IPS-NIHi7 (cell line): ENCODE data around the gene SMYD2.

ENCODE experiments used
- DNase-seq: peaks from one replicate; pipeline ENCODE4 v3.0.0; 2012; ENCODE audit warnings: mixed read lengths; ENCODE audit errors: extremely low spot score

Gene SMYD2

GRCh38 chr1:214328770-214329469 is 48.0 kb downstream of the SMYD2 start:
- peak; percentile 82 for DNase-seq

DNA sequence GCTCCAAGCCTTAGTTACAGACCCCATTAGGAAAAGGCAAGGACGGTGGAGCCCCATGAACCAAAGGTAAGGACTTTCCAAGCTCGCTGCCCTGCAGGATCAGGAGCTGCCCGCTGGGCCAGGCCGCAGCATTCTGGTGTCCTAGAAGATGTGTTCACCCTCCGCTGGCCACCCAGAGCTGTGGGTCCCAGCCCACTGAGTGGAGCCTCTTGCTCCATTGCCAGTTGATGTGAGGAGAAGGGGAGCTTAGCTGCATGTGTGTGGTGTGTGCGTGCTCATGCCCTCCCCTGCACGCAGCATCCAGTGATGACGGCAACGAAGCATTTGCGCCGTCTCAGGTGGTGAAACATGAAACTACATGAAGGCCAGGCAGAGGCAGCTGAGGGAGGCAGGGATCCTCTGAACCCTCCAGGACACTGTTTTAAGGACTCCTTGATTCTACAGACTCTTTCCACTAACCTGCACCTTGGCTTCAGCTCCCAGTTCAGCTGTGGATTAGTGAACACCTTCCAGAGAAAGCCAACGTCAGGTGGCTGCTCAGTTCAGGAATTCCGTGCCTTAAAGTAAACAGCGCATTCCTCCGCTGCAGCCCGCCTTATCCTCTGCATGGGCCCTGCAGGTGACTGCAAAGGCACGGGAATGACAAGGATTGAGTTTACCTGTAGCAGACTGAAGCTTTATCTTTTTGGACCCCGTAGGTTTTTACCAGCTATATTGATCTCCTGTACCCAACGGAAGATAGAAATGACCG is 48.7 kb downstream of the SMYD2 start:
- DNase-seq = no peak

- DNase-seq = no peak
Observed at GRCh38 chr1:214330222-214330621, 49.3 kb downstream of the SMYD2 start.

DNA sequence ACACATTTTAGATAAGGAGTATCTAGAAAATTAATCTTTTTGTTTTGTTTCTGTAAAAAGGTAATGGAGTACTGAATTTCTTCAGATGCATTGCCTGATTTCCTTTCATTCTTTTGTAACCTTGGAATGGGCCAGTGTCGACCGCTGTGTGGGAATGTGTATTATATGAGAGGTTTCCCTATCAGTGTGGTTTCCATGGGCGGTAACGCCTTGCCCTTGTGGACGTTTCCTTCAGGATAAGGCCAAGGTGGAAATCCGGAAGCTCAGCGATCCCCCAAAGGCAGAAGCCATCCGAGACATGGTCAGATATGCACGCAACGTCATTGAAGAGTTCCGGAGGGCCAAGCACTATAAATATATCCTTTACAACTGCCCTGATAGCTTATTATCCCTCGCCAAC is 49.8 kb downstream of the SMYD2 start:
- DNase-seq = no peak

- DNase-seq = no peak
Observed at GRCh38 chr1:214331180-214331579, 50.2 kb downstream of the SMYD2 start.

DNA sequence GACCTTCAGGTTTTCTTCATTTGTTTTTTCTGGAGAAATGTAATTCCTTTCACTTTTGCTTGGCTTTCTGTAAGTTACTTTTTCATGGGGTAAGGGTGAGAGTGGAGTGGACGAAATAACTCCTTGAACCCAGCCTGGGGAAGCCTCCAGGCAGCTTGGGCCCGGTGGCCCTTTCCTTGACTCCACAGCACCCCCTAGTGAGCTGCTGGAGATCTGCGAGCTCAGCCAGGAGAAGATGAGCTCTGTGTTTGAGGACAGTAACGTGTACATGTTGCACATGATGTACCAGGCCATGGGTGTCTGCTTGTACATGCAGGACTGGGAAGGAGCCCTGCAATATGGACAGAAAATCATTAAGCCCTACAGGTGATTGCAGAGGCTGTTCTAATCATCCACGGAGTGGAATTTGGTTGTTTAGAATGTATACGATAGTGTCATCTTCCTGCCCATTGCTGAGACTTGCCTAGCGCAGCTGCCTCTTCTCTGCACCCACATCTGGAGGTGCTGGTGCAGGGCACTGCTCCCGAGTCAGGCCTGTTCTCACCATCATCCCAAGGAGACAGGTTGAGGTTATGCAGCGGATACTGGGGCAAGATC is 51.0 kb downstream of the SMYD2 start:
- peak; percentile 82 for DNase-seq

DNA sequence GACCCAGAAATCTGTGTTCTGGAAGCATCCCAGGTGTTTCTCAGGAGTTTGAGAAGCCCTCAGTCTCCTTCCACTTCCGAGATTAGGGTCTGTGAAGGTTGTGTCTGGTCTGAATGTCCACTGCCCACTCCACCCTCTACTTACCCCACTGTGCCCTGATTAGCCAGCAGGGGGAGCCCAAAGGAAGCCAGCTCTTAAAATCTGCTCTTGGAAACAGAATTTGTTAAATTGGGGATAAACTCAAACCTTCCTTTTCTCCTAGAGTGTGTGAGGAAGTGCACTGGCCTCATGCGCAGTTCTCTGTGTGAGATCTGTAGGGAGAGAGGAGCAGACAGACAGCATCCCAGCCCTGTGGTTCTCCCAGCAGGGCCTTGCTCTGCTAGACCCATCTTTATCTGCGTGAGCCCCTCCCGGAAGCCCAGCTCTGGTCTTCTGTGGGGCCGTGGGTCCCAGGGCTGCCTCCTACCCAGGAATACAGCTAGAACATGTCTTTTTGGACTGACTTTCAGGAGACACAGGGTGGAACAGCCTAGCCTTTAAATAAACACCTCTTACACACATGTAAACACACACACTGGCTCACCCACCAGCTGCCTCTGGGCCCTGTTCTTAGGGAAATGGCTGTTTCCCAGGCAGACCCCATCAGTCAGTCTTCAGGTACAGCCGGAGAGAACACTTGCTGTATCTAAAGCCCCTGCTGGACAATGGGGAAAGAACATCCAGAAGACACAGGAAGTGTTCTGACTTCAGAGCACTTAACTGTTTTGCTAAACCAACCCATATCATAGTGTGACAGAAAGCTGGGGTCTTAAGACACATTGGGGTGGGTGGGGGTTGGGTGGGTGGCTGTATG is 52.2 kb downstream of the SMYD2 start:
- DNase-seq = peak; percentile 64

GRCh38 chr1:214335567-214335966 is 54.6 kb downstream of the SMYD2 start:
- no peak for DNase-seq

DNA sequence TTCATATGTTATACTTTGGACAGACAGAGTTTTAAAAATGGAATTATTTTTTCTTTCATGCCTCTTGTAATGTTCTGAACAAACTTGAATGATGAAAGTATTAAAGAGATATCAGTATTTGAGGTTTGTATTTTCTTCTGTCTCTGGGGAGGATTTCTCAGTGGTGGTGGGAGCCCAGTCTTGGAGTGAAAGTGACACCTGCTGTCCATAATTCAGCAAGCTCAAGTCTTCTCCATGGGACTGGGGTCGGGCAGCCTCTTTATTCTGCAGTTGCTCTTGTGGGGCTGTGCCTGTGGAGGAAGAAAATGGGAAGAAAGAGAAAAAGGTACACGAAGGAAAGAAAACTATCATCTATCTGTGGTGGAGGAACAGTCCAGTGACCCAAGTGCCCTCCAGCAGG is 56.1 kb downstream of the SMYD2 start:
- no peak for DNase-seq

DNA sequence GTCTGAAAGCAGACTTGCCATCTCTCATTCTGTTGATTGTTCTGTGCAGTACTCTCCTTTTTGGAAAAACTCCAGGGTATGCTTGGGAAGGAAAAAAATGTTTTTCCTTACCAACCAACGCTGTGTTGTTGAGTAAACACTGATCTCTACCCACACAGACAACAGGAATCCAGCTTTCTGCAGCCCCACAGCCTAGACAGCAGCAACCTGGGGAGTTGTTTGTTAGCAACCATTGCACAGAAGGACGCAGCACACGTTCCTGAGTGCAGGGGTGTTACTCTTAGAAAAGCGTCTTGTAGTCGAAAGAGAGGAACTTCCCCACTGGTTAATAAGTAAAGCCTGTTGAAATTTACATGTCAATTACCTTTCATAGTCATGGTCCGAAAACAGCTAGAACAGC is 56.6 kb downstream of the SMYD2 start:
- DNase-seq = no peak

- DNase-seq = no peak
Observed at GRCh38 chr1:214338212-214338611, 57.3 kb downstream of the SMYD2 start.

DNA sequence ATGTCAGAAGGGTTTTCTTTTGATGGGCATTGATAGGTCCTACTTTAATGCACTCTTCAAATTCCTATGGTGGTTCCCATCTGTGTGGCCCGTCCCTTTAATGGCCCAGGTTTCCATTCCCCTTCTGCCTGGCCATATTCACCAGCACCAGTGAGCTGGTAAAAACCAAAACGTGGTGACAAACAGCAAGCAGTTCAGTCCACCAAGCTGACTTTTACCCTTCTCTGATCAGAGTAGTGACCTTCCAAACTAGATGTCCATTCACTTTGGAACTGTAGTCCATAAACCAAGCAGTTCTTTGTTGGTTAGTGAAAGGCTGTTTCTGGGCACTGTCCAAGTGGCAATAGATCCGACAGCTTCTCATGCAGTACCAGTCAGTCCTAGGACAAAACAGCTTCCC is 60.5 kb downstream of the SMYD2 start:
- DNase-seq = no peak

- DNase-seq = no peak
Observed at GRCh38 chr1:214341932-214342331, 61.0 kb downstream of the SMYD2 start.

DNA sequence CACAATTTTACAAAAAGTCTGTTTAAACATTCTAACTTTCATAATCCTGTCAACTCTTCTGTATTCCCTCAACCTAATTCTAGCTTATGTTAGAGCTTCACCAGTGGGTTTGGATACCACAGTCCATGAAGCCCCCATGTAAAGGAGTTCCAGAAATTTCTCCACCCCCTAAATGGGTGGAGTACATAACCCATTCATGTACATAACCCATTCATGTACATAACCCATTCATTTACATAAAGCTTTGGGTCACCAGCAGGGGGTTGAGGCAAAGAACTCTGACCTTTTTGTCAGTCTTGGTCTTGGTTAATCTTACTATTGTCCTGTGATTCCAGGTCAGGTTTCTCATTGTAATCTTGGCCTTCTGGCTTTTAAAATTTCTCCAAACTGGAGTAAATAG is 61.6 kb downstream of the SMYD2 start:
- DNase-seq = no peak

DNA sequence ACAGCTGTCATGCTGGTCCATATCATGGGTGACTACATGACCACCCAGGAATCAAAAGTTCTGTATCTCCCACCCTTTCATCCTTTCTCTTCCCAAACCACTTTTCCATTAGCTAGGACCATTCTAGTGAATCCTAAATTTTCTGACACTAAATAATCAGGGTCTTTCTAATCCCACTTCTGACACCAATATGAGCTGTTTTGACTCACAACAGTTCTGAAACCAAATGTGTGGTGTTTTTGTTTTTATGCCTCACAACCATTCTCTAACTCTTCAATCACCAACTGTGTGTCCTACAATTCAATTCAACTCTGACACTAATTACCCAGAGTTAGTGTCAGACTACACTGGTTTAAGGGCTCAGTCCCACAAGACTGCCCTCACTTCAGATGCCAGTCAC is 63.9 kb downstream of the SMYD2 start:
- DNase-seq = no peak

DNA sequence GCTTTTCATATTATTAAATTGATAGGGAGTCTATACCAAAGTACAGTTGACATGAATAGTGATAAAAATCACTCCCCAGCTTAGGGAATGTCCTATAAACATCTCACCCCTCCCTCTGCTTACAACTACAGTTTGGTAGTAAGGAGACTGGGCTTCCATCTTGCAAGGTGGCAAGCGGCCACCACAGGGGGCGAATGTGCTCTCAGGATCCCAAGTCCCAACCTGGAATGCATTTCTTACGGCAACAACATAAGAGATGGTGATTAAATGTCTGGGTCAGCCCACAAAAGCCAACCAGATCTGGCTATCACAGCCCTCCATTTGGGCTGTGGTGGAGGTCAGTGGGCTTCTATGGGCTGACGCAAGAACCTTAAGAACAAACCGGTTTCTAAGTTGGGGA is 68.0 kb downstream of the SMYD2 start:
- no peak for DNase-seq

- peak; percentile 30 for DNase-seq
Observed at GRCh38 chr1:214349781-214350180, 68.8 kb downstream of the SMYD2 start.

DNA sequence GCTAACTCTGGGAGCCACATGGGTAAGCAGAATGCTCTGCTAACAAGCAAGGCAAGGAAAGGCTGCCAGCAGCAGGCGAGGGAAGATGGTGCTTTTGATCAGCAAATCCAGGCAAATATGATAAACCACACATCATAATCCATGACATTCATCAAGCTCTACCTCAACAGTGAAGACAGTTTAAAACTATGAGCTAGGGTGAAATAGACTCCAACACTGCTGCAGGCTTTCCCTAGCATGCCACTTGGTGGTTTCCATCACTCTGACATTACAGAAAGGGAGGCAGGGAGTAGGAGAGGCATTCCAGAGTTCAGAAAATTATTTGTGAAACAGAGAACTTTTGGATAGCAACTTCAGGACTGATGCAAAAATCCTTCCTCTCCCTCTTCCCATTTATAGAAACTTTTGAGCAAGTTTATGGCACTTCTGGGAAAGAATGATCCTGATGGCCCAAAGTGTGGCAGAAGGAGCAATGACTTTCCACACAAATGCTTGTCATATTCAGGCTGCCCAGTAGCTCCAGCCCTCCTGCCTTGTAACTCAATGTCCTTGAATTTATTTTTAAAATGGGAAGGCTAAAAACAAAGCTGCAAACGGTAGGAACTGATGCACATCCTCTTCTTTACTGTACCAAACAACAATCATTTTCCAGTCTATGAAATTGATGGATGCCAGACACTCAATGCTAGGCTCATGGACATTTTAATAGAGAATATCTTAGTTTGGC is 70.8 kb downstream of the SMYD2 start:
- no peak for DNase-seq

GRCh38 chr1:214352838-214353237 is 71.9 kb downstream of the SMYD2 start:
- no peak for DNase-seq

- DNase-seq = no peak
Observed at GRCh38 chr1:214354440-214355148, 73.6 kb downstream of the SMYD2 start.

GRCh38 chr1:214360116-214360515 is 79.2 kb downstream of the SMYD2 start:
- DNase-seq = no peak
